HG03520 (cell line): ENCODE measurements around the gene NUCB2.
"Not testable (repeated sequence)": the region's sequence is repeated elsewhere in the genome, so short reads cannot be mapped to it uniquely, and the experiment has no call there.

ENCODE experiments used
- ATAC-seq: cut with Tn5 transposase; IDR thresholded peaks from one replicate; pipeline ENCODE4 v1.9.1; 2021; ENCODE audit warnings: mild to moderate bottlenecking, moderate library complexity; ENCODE audit not compliant: unreplicated experiment

The NUCB2 gene

GRCh38 chr11:17268500-17268899, 8.0 kb upstream of the NUCB2 start:
- ATAC-seq = not testable (repeated sequence)

DNA sequence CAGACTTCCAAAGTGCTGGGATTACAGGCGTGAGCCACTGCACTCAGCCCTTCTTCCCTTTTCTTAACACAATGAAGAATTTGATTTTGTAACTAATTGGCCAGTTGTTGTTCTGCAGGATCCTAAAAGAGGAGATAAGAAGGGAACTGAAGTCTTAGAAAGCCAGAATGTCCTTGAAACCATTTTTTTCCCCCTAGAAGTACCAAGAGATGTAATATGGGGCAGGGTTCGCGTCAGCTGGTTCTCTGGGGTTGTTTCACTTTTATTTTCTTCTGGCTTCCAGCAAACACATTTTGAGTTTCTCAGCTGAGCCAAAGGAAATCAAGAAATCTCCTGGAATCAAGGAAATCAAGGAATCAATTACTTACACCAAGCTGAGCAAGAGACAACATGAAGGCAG, 7.6 kb upstream of the NUCB2 start:
- no peak for ATAC-seq

DNA sequence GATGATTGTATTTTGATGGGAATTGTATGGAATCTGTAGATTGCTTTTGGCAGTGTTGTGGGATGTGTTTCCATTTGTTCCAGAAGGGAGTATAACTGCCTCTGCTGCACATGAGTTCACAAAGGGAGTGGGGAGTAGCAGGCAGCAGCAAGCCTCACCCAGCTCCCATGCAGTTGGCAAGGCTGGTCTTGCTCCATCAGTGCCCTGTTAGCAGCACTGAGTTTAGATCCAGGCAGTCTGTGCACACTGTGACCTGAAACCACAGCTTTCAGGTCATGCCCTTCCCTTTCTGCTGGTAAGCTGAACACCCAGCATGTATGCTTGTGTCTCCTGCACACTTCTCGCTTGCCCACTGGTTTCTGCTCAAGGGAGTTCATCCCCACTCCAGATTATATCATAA, 3.7 kb upstream of the NUCB2 start:
- no peak for ATAC-seq

GRCh38 chr11:17273211-17273610, 3.3 kb upstream of the NUCB2 start:
- ATAC-seq = no peak

DNA sequence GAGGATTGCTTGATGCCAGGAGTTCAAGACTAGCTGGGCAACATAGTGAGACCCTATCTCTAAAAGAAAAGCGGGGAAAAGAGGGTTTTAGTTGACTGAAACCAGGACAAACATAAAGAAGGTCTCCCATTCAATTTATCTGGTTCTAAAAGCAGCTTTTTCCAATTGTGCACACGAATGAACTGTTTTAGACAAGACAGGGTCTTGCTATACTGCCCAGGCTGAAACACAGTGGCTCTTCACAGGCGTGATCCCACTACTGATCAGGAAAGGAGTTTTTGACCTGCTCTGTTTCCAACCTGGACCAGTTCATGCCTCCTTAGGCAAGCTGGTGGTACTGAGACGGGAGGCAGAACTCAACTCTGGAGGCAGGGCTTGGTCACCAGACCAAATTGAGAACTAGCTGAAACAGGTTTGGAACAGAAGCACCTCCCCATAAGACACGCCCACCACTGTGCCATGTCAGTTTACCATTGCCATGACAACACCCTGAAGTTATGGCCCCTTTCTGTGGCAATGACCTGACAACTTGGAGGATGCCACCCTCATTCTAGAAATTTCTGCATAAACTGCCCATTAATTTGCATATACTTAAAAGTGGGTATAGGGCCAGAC, 2.8 kb upstream of the NUCB2 start:
- no peak for ATAC-seq

DNA sequence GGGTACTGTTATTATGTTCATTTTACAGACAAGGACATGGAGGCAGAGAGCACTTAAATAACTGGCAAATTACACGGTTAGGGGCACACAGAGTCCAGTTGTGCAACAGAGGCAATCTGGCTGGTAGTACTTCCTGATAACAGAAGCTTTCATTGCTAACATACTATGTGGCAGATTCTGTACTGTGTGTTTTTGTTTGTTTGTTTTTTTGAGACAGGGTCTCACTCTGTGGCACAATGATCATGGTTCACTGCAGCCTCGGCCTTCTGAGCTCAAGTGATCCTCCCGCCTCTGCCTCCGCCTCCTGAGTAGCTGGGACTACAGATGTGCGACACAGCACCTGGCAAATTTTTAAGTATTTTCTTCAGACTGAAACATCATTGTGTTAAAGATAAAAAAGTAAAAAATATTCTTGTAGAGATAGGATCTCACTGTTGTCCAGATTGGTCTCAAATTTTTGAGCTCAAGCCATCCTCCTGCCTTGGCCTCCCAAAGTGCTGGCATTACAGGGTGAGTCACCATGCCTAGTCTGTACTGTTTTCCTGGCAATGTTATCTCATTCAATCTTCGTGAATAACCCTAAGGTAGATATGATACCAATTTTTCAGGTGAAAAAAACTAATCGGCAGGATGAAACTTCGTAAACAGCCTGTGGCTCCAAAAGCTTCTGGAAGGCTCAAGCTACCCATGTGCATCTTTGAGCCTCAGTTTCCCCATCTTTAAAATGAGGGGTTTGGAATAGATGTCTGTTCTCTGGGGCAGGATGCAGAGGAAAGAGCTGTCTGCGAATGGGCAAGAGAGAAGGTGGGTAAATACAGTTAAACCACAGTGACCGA, 921 bp upstream of the NUCB2 start:
- ATAC-seq = no peak

GRCh38 chr11:17277024-17277584, 565 bp downstream of the NUCB2 start:
- peak; percentile 9 for ATAC-seq

GRCh38 chr11:17280494-17281127, 4.1 kb downstream of the NUCB2 start:
- no peak for ATAC-seq

- no peak for ATAC-seq
Measured at GRCh38 chr11:17286332-17286731, 9.8 kb downstream of the NUCB2 start.

DNA sequence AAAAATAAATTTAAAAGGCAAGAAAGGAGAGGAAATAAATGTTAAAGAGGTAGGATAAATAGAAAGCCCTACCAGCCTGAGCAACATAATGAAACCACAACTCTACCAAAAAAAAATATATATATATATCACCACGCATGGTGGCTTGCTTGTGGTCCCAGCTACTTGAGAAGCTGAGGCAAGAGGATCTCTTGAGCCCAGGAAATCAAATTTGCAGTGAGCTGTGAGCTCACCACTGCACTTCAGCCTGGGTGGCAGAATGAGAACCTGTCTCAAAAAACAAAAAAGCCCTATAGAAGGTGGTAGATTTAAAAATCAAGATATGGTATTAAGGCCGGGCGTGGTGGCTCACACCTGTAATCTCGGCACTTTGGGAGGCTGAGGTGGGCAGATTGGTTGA, 10.5 kb downstream of the NUCB2 start:
- no peak for ATAC-seq

DNA sequence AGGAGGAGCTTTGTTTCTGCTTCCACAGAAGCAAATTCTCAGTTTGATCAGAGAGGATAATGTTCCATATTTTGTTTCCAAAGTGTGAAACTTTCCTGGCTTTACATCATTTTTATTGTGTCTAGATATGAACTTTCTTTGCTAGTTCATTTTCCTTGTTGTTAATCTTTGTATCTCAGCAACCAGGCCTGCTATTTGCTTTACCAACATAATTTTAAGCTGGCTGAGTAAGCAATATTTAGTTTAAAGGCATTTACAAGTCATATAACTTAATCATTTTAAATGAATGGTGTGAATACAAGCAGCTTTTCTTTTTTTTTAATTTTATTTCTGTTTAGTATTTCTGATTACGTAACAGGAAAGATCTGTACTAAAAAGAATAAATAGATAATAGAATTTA, 15.2 kb downstream of the NUCB2 start:
- no peak for ATAC-seq

DNA sequence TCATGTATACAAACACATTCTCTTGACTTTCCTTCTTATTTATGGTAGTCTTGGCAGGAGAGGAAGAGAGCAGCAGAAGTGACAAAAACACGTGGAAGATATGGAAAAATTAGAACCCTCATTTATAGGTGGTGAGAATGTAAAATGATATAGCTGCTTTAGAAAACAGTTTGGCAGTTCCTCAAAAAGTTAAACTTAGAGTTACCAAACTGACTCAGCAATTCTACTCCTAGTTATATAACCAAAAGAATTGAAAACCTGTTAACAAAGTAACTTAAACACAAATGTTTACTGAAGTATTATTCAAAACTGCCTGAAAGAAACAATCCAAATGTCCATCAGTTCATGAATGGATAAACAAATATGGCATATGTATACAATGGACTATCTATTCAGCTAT, 16.8 kb downstream of the NUCB2 start:
- ATAC-seq = no peak

GRCh38 chr11:17294033-17294432, 17.5 kb downstream of the NUCB2 start:
- peak; percentile 44 for ATAC-seq

- peak; percentile 40 for ATAC-seq
Measured at GRCh38 chr11:17296852-17297559, 20.5 kb downstream of the NUCB2 start.

GRCh38 chr11:17298302-17298701, 21.8 kb downstream of the NUCB2 start:
- peak; percentile 74 for ATAC-seq

DNA sequence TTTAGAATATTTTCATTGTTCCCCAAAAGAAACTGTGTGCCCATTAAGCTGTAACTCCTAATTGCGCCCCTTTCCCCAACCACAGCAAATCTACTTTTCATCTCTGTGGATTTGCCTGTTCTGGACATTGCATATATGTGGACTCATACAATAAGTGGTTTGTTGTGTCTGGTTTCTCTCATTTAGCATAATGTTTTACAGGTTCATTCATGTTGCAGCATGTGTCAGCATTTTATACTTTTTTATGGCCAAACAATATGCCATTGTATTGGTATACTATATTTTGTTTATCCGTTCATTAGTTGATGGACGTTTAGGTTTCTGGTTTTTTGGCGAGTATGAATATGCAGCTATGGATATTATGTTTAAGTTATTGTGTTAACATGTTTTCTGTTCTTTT, 23.8 kb downstream of the NUCB2 start:
- no peak for ATAC-seq

- ATAC-seq = no peak
Measured at GRCh38 chr11:17313349-17314231, 37.1 kb downstream of the NUCB2 start.

DNA sequence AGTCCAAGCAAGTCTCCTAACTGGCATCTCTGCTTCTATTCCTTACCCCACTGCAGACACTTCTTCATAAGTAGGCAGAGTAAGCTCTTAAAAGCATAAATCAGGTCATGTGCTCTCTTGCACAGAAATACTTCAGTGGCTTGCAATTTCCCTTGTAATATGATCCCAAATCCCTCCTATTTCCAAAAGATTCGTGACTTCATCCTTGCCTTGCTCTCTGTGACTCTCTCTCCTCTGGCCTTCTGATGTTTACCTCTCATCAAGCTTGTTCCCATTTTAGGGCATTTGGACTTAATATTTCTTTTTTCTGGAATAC, 37.7 kb downstream of the NUCB2 start:
- no peak for ATAC-seq

- ATAC-seq = no peak
Measured at GRCh38 chr11:17314904-17315426, 38.4 kb downstream of the NUCB2 start.

DNA sequence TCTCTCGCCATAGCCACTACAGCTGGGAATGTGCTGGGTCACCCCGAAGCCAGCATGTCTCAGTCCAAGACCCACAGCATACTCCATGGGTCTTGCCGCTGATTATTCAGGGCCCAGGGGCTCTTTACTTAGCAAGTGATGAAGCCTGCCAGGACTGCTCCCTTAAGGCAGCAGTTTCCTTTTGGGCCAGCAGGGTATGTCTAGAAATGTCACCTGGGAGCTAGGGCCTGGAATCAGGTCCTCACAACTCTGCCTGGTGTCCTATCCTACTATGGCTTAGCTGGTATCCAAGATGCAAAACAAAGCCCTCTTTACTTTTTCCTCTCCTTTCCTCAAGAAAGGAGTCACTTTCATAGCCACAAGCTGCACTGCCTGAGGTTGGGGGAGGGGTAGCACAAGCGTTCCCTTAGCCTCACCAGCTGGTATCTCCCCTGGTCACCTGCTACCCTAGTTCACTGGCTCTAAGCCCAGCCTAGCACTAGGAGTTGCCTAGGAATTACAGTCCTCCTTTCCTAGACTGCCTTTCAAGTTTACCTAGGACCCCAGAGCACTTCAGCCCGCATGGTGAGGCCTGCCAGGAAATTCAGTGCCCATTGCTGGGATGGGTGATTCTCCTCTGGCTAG, 52.4 kb downstream of the NUCB2 start:
- ATAC-seq = no peak
